H1 (cell line): ENCODE results near the gene SH3RF3. TPM values are rescaled to one million over a fixed set of nuclear protein-coding genes. Genes with fewer than 3 reads are reported as not detected.

Experiments
- CTCF ChIA-PET: fragments of 300-600 bp; sonication (Branson Sonifier 250); formaldehyde crosslinking; loops from one replicate; lab custom pipeline; 2021; ENCODE audit not compliant: partially characterized antibody; lab: Charles Lee
- POLR2A ChIA-PET: fragments of 300-600 bp; sonication (Branson Sonifier 250); formaldehyde crosslinking; loops from one replicate; lab custom pipeline; 2021; ENCODE audit warnings: inconsistent platforms; ENCODE audit not compliant: partially characterized antibody; lab: Charles Lee
- DNase-seq, 2 experiments: peaks; one replicate each; pipeline versions ENCODE4 v3.0.0 to v3.0.0-alpha.2; 2010 to 2022; ENCODE audit warnings: low spot score in 2 of 2, low read depth in 1 of 2, mixed read lengths in 1 of 2
- FAIRE-seq: peaks from 2 replicates; lab custom pipeline; 2011; peaks lifted over from hg19 to GRCh38; lab: Jason Lieb, UNC
- H2AFZ ChIP-seq: 2 replicates; pipeline ENCODE4 v1.8.1; 2012; ENCODE audit warnings: low read length, inconsistent platforms
- H2AK5ac ChIP-seq: 2 replicates; pipeline ENCODE4 v1.6.1; 2013; ENCODE audit warnings: low read depth, low read length
- H2BK120ac ChIP-seq: replicated peaks from 2 replicates; pipeline ENCODE3; 2013; ENCODE audit warnings: low read depth, low read length, inconsistent platforms
- H2BK12ac ChIP-seq: 2 replicates; pipeline ENCODE4 v1.6.1; 2013; ENCODE audit warnings: low read depth, low read length
- H2BK15ac ChIP-seq: 2 replicates; pipeline ENCODE4 v1.6.1; 2013; ENCODE audit warnings: low read length
- H2BK20ac ChIP-seq: 2 replicates; pipeline ENCODE4 v1.6.1; 2013; ENCODE audit warnings: low read length
- H2BK5ac ChIP-seq: 2 replicates; pipeline ENCODE4 v1.6.1; 2013; ENCODE audit warnings: low read depth, low read length
- H3K14ac ChIP-seq: 2 replicates; pipeline ENCODE4 v1.6.1; 2013; ENCODE audit warnings: inconsistent platforms; ENCODE audit not compliant: insufficient read length
- H3K18ac ChIP-seq: 2 replicates; pipeline ENCODE4 v1.6.1; 2013; ENCODE audit warnings: low read length; ENCODE audit errors: extremely low read depth
- H3K23ac ChIP-seq: 2 replicates; pipeline ENCODE4 v1.6.1; 2013; ENCODE audit warnings: inconsistent platforms; ENCODE audit not compliant: insufficient read length
- H3K23me2 ChIP-seq: 2 replicates; pipeline ENCODE4 v1.6.1; 2013; ENCODE audit warnings: low read depth, low read length
- H3K27ac ChIP-seq: 2 replicates; pipeline ENCODE4 v1.6.1; 2011; ENCODE audit warnings: low read depth, low read length, inconsistent platforms
- H3K27me3 ChIP-seq, 4 experiments: replicated peaks in 1 of 4; 1 replicate in 1 of 4; 2 replicates in 3 of 4; pipeline versions ENCODE4 v1.6.1 to v1.8.1; 2011 to 2013; ENCODE audit warnings: low read length in 3 of 4, mild to moderate bottlenecking in 3 of 4, inconsistent platforms in 2 of 4, mixed read lengths in 2 of 4, moderate library complexity in 1 of 4; ENCODE audit not compliant: control insufficient read depth in 3 of 4, insufficient read depth in 3 of 4; ENCODE audit errors: extremely low read depth in 1 of 4
- H3K36me3 ChIP-seq, 4 experiments: 2 replicates each; pipeline versions ENCODE4 v1.6.1 to v1.8.1; 2011 to 2013; ENCODE audit warnings: mild to moderate bottlenecking in 4 of 4, low read length in 3 of 4, moderate library complexity in 2 of 4, control low read depth in 1 of 4, inconsistent platforms in 1 of 4; ENCODE audit not compliant: insufficient read depth in 4 of 4, control insufficient read depth in 2 of 4
- H3K4ac ChIP-seq: replicated peaks from 2 replicates; pipeline ENCODE3; 2013; ENCODE audit warnings: low read length, low read depth, mixed read lengths, inconsistent platforms; ENCODE audit not compliant: insufficient read length
- H3K4me1 ChIP-seq, 4 experiments: replicated peaks in 1 of 4; 1 replicate in 1 of 4; 2 replicates in 3 of 4; pipeline versions ENCODE4 v1.6.1 to v1.8.1; 2011 to 2013; ENCODE audit warnings: low read length in 3 of 4, inconsistent platforms in 2 of 4, mixed read lengths in 1 of 4; ENCODE audit not compliant: insufficient read depth in 4 of 4, control insufficient read depth in 3 of 4
- H3K4me2 ChIP-seq, 2 experiments: 2 replicates each; pipeline versions ENCODE4 v1.6.1 to v1.8.1; 2011 to 2013; ENCODE audit warnings: low read depth in 2 of 2, low read length in 2 of 2, control low read depth in 1 of 2, inconsistent platforms in 1 of 2, mild to moderate bottlenecking in 1 of 2; ENCODE audit not compliant: insufficient read depth in 1 of 2
- H3K4me3 ChIP-seq, 4 experiments: fragments of 200-600, 300-600 bp in 1 of 4; sonication (generic), shearing (Covaris generic), sonication (Bioruptor Twin) in 1 of 4; 2 replicates each; pipeline versions ENCODE4 v1.5.1 to v1.8.1; 2011 to 2016; ENCODE audit warnings: low read length in 4 of 4, low read depth in 3 of 4, control low read depth in 2 of 4, inconsistent platforms in 2 of 4, mild to moderate bottlenecking in 2 of 4, mixed read lengths in 1 of 4, moderate library complexity in 1 of 4; ENCODE audit not compliant: insufficient read depth in 2 of 4; ENCODE audit errors: extremely low read depth in 1 of 4
- H3K56ac ChIP-seq: replicated peaks from 2 replicates; pipeline ENCODE3; 2013; ENCODE audit warnings: low read depth, mild to moderate bottlenecking, mixed read lengths, low read length, inconsistent platforms; ENCODE audit not compliant: insufficient read length
- H3K79me1 ChIP-seq: 2 replicates; pipeline ENCODE4 v1.6.1; 2013; ENCODE audit warnings: low read depth, low read length, control low read depth
- H3K79me2 ChIP-seq, 2 experiments: 2 replicates each; pipeline versions ENCODE4 v1.6.1 to v1.8.1; 2012 to 2013; ENCODE audit warnings: low read length in 2 of 2, mild to moderate bottlenecking in 2 of 2, inconsistent platforms in 1 of 2; ENCODE audit not compliant: insufficient read depth in 2 of 2, control insufficient read depth in 1 of 2
- H3K9ac ChIP-seq, 4 experiments: replicated peaks in 1 of 4; 1 replicate in 1 of 4; 2 replicates in 3 of 4; pipeline versions ENCODE4 v1.6.1 to v1.8.1; 2011 to 2013; ENCODE audit warnings: low read depth in 3 of 4, low read length in 3 of 4, control low read depth in 2 of 4, mild to moderate bottlenecking in 2 of 4, moderate library complexity in 2 of 4, inconsistent platforms in 1 of 4; ENCODE audit errors: extremely low read depth in 1 of 4
- H3K9me3 ChIP-seq, 2 experiments: 2 replicates each; pipeline versions ENCODE4 v1.6.1 to v1.8.1; 2012 to 2013; ENCODE audit warnings: mild to moderate bottlenecking in 2 of 2, moderate library complexity in 2 of 2, control low read depth in 1 of 2, inconsistent platforms in 1 of 2, low read depth in 1 of 2, low read length in 1 of 2, mixed read lengths in 1 of 2; ENCODE audit not compliant: insufficient read depth in 2 of 2
- H4K20me1 ChIP-seq, 2 experiments: replicated peaks in 1 of 2; 2 replicates each; pipeline versions ENCODE3 to v1.8.1; 2011 to 2013; ENCODE audit warnings: inconsistent platforms in 2 of 2, low read length in 2 of 2, mild to moderate bottlenecking in 1 of 2; ENCODE audit not compliant: insufficient read depth in 2 of 2, control insufficient read depth in 1 of 2
- H4K5ac ChIP-seq: 2 replicates; pipeline ENCODE4 v1.6.1; 2013; ENCODE audit warnings: low read length, low read depth, mixed read lengths, inconsistent platforms; ENCODE audit not compliant: insufficient read length
- H4K8ac ChIP-seq: 2 replicates; pipeline ENCODE4 v1.8.0; 2013; ENCODE audit warnings: mild to moderate bottlenecking, moderate library complexity, low read length, inconsistent platforms; ENCODE audit not compliant: insufficient read depth; ENCODE audit errors: extremely low read depth
- H4K91ac ChIP-seq: replicated peaks from 2 replicates; pipeline ENCODE3; 2013; ENCODE audit warnings: low read length, mixed read lengths, inconsistent platforms; ENCODE audit not compliant: insufficient read length
- BCL11A ChIP-seq, 2 experiments: IDR thresholded peaks; one replicate each; pipeline ENCODE4 v1.6.1; 2011; ENCODE audit warnings: low read depth in 2 of 2, low read length in 2 of 2, mild to moderate bottlenecking in 2 of 2
- CREB1 ChIP-seq: IDR thresholded peaks from 2 replicates; pipeline ENCODE4 v1.6.1; 2012; ENCODE audit warnings: inconsistent platforms
- CTBP2 ChIP-seq: IDR thresholded peaks from 2 replicates; pipeline ENCODE4 v1.7.0; 2011; ENCODE audit warnings: borderline replicate concordance, mild to moderate bottlenecking, moderate library complexity, mixed read lengths, low read length; ENCODE audit not compliant: insufficient read depth, insufficient read length
- EZH2 ChIP-seq: fragments of 200-600 bp; sonication (generic); IDR thresholded peaks from 2 replicates; pipeline ENCODE4 v1.7.1; 2012; ENCODE audit warnings: low read depth, mild to moderate bottlenecking, moderate library complexity, low read length, inconsistent platforms; ENCODE audit not compliant: severe bottlenecking
- HDAC2 ChIP-seq, 2 experiments: fragments of 300-600 bp in 1 of 2; sonication (generic) in 1 of 2; IDR thresholded peaks; 2 replicates each; pipeline ENCODE4 v1.6.1; 2011 to 2012; ENCODE audit warnings: low read depth in 2 of 2, low read length in 2 of 2, mild to moderate bottlenecking in 2 of 2, moderate library complexity in 2 of 2, borderline replicate concordance in 1 of 2, inconsistent platforms in 1 of 2
- NANOG ChIP-seq: IDR thresholded peaks from 2 replicates; pipeline ENCODE4 v1.6.1; 2011; ENCODE audit warnings: low read length, low read depth, mild to moderate bottlenecking, inconsistent platforms; ENCODE audit not compliant: insufficient read depth, poor library complexity, severe bottlenecking
- NRF1 ChIP-seq: IDR thresholded peaks from 2 replicates; pipeline ENCODE4 v1.6.1; 2011; ENCODE audit warnings: mild to moderate bottlenecking, low read depth, low read length, improper control_type of control experiment
- RAD21 ChIP-seq, 2 experiments: IDR thresholded peaks in 1 of 2; conservative IDR thresholded peaks in 1 of 2; 2 replicates each; pipeline ENCODE4 v1.6.1; 2011; ENCODE audit warnings: low read depth in 2 of 2, low read length in 2 of 2, improper control_type of control experiment in 1 of 2, inconsistent platforms in 1 of 2, mild to moderate bottlenecking in 1 of 2, moderate library complexity in 1 of 2
- RNF2 ChIP-seq: fragments of 200-900, 300-1000 bp; sonication (generic); IDR thresholded peaks from 2 replicates; pipeline ENCODE4 v1.7.1; 2016; ENCODE audit warnings: borderline replicate concordance, low read depth, mild to moderate bottlenecking, antibody characterized with exemption, low read length; ENCODE audit not compliant: poor library complexity, severe bottlenecking; ENCODE audit errors: missing control alignments
- SP4 ChIP-seq: IDR thresholded peaks from 2 replicates; pipeline ENCODE4 v1.6.1; 2012; ENCODE audit warnings: low read length, inconsistent platforms
- SUZ12 ChIP-seq: fragments of 200-600 bp; sonication (generic); IDR thresholded peaks from 2 replicates; pipeline ENCODE4 v1.6.1; 2012; ENCODE audit warnings: mild to moderate bottlenecking, inconsistent platforms, low read length, moderate library complexity, mixed read lengths
- TBP ChIP-seq: IDR thresholded peaks from 2 replicates; pipeline ENCODE4 v1.6.1; 2011; ENCODE audit warnings: low read depth, low read length, improper control_type of control experiment
- ZNF274 ChIP-seq: IDR thresholded peaks from 2 replicates; pipeline ENCODE4 v1.7.0; 2012; ENCODE audit warnings: low read length, borderline replicate concordance; ENCODE audit errors: extremely low read depth
- WGBS, 2 experiments: shearing (Covaris generic) in 1 of 2; methylation state at CpG; one replicate each; pipeline versions ENCODE4 v1.1.6 to v1.1.7; 2013 to 2015; ENCODE audit warnings: low lambda C conversion rate in 2 of 2, mixed read lengths in 2 of 2, inconsistent platforms in 1 of 2, low coverage in 1 of 2, missing lambda C conversion rate in 1 of 2; ENCODE audit not compliant: insufficient replicate concordance in 2 of 2, insufficient coverage in 1 of 2, insufficient read length in 1 of 2; ENCODE audit errors: extremely low coverage in 1 of 2, missing lambda C conversion rate in 1 of 2; 5-methylcytosine and 5-hydroxymethylcytosine counted together
- polyA plus RNA-seq, 7 experiments: library from polyadenylated mRNA; depleted of rRNA in 3 of 7; stranded (reverse) in 5 of 7; unstranded in 2 of 7; fragments of >200 nt in 5 of 7; fragments of 200-250 nt in 2 of 7; gene quantifications; 1 replicate in 5 of 7; 2 replicates in 1 of 7; 4 replicates in 1 of 7; pipeline versions ENCODE4 v1.2.1 to v1.2.3, GENCODE V29; 2011 to 2013; ENCODE audit warnings: missing spikeins in 2 of 7, mixed read lengths in 2 of 7
- total RNA-seq: library from RNA; stranded (reverse); fragmentation: NEBNext Ultra II Directional; extraction: Animal tissue kit (Norgen Biotek cat#: 25700); gene quantifications from 2 replicates; pipeline ENCODE4 v1.2.1, GENCODE V29; 2021

SH3RF3 gene
- total and polyA plus RNA-seq, 2 of the 8 experiments (the other 6 are each of a cell fraction or from before 2014, with no cell fraction given), result 0.11 to 0.65 TPM

GRCh38 chr2:109256111-109256510 is 127.1 kb downstream of the SH3RF3 start:
- FAIRE-seq (no peak), DNase-seq (no peak)
- Histone ChIP-seq H3K27me3 (no peaks in the 10 kb centered on the region), H3K79me2 (no peaks in the 10 kb centered on the region), H3K56ac (no peak overlapping the region), H2BK120ac (no peak overlapping the region), H3K4ac (no peak overlapping the region), H4K5ac (no peak overlapping the region), H3K9me3 (no peaks in the 10 kb centered on the region), H2AK5ac (no peak overlapping the region), H3K4me1 (no peaks in the 10 kb centered on the region), H3K14ac (no peak overlapping the region), H2AFZ (no peak overlapping the region), H4K91ac (no peak overlapping the region), H3K23ac (no peak overlapping the region), H2BK15ac (no peak overlapping the region), H3K36me3 (no peaks in the 10 kb centered on the region), H2BK5ac (no peak overlapping the region), H3K18ac (no peak overlapping the region), H3K79me1 (no peaks in the 10 kb centered on the region), H3K9ac (no peak overlapping the region), H4K8ac (no peak overlapping the region), H3K27ac (no peak overlapping the region), H3K4me3 (no peak overlapping the region), H2BK12ac (peak overlapping the region; percentile 52; the same call in 1 of the 2 replicates), H4K20me1 (peaks cover 0 to 2% of the 10 kb centered on the region in 2 experiments), H3K23me2 (no peaks in the 10 kb centered on the region), H3K4me2 (no peak overlapping the region), H2BK20ac (no peak overlapping the region)
- CTCF ChIA-PET, result no interaction called here
- WGBS, 2 experiments, result 89% methylated on average over 12 of the region's 12 CpGs; no CpG with 5 or more reads in 1 of the 2 experiments
- POLR2A ChIA-PET, result no interaction called here
- TF ChIP-seq CREB1 (no peak), RNF2 (no peak), SP4 (no peak), ZNF274 (no peak), EZH2 (no peak), HDAC2 (IDR thresholded peaks at IDR 0.05; ENCODE audit: borderline replicate concordance in 1 of 2, low read depth in 2 of 2, low read length in 2 of 2) (no peak), CTBP2 (no peak), SUZ12 (no peak), BCL11A (IDR thresholded peaks at IDR 0.05; ENCODE audit: low read depth in 2 of 2, low read length in 2 of 2) (no peak), NANOG (no peak), TBP (no peak), NRF1 (no peak), RAD21 (IDR thresholded peaks at IDR 0.05 in 1 of 2, conservative IDR thresholded peaks at IDR 0.05 in 1 of 2; ENCODE audit: low read depth in 2 of 2, low read length in 2 of 2) (no peak)
